NCI-H345 treated with DMSO at 0.1 percent for 48 hours (cell line): ENCODE results near the gene FBXO24.
"Not testable (repeated sequence)": the region's sequence is repeated elsewhere in the genome, so short reads cannot be mapped to it uniquely, and the experiment has no call there.

Experiments
- DNase-seq: peaks from one replicate; lab custom pipeline; 2025; ENCODE audit not compliant: unreplicated experiment; lab: John Stamatoyannopoulos, UW

FBXO24 gene

GRCh38 chr7:100559127-100559526 is 27.0 kb upstream of the FBXO24 start:
- DNase-seq = no peak

GRCh38 chr7:100561491-100562194 is 24.5 kb upstream of the FBXO24 start:
- no peak for DNase-seq

- DNase-seq = no peak
Measured at GRCh38 chr7:100562195-100563099, 23.7 kb upstream of the FBXO24 start.

GRCh38 chr7:100563100-100563564 is 23.0 kb upstream of the FBXO24 start:
- DNase-seq = no peak

GRCh38 chr7:100563809-100564400 is 22.2 kb upstream of the FBXO24 start:
- DNase-seq = no peak

GRCh38 chr7:100564405-100564804 is 21.7 kb upstream of the FBXO24 start:
- DNase-seq = not testable (repeated sequence)

- no peak for DNase-seq
Measured at GRCh38 chr7:100565133-100565571, 21.0 kb upstream of the FBXO24 start.

GRCh38 chr7:100566018-100566531 is 20.1 kb upstream of the FBXO24 start:
- no peak for DNase-seq

GRCh38 chr7:100567031-100567730 is 18.9 kb upstream of the FBXO24 start:
- DNase-seq = no peak

GRCh38 chr7:100567751-100568175 is 18.4 kb upstream of the FBXO24 start:
- DNase-seq = no peak

GRCh38 chr7:100568176-100568895 is 17.8 kb upstream of the FBXO24 start:
- DNase-seq = no peak

- no peak for DNase-seq
Measured at GRCh38 chr7:100568896-100569844, 17.0 kb upstream of the FBXO24 start.

- DNase-seq = no peak
Measured at GRCh38 chr7:100570954-100571828, 14.9 kb upstream of the FBXO24 start.

- no peak for DNase-seq
Measured at GRCh38 chr7:100571829-100572116, 14.4 kb upstream of the FBXO24 start.

GRCh38 chr7:100572281-100572948 is 13.7 kb upstream of the FBXO24 start:
- no peak for DNase-seq

GRCh38 chr7:100572949-100573675 is 13.0 kb upstream of the FBXO24 start:
- no peak for DNase-seq
